ENCODE results near the gene LIN7A.

DNA sequence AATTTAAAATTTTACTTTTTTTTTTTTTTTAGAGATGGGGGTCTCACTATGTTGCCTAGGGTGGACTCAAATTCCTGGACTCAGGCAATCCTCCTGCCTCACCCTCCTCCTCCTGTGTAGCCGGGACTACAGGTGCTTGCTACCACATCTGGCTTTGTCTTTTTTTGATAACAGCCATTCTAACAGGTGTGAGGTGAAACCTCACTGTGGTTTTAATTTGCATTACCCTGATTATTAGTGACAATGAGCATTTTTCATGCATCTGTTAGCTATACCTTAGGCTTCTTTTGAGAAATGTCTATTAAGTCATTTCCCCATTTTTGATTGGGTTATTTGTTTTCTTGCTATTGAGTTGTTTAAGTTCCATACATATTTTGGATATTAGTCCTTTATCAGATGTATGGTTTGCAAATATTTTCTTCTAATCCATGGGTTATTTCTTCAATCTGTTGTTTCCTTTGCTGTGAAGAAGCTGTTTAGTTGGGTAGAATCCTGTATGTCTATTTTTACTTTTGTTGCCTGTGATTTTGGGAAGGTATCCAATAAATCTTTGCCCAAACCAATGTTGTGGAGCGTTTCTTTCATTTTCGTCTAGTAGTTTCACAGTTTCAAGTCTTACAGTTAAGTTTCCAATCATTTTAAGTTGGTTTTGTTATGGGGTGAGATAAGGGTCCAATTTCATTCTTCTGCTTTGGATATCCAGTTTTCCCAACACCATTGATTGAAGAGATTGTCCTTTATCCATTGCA lies 134.9 kb downstream of the LIN7A start:
- no peak for TF ChIP-seq CTCF (IDR thresholded peaks at IDR 0.05; ENCODE audit: borderline replicate concordance, extremely low read depth, low read length, poor library complexity, severe bottlenecking)
- TF ChIP-seq EZH2 (IDR thresholded peaks at IDR 0.05; ENCODE audit: borderline replicate concordance, low read depth, low read length, severe bottlenecking) = no peak
